K562 (cell line): ENCODE results near the gene MED16. TPM values are rescaled to one million over a fixed set of nuclear protein-coding genes. Genes with fewer than 3 reads are reported as not detected.

ENCODE experiments used
- ATAC-seq: fragments of 200-7000 bp; cut with Tn5 transposase; 3 replicates; pipeline ENCODE4 v1.9.1; 2020; ENCODE audit warnings: moderate library complexity
- BruUV-seq: library from RNA; stranded (reverse); fragments of 400-500 nt; replicated peaks from 2 replicates; lab custom pipeline; 2021; lab: Mats Ljungman, UMichigan
- CTCF ChIA-PET: fragments of 300-600 bp; formaldehyde crosslinking; extraction: SDS; loops from one replicate; lab custom pipeline; 2021; ENCODE audit warnings: low intra/inter-chr PET ratio; lab: Yijun Ruan, JAX
- POLR2A ChIA-PET: fragments of 300-600, 350-650 bp; sonication (Branson Sonifier 250); formaldehyde crosslinking; extraction: SDS; loops from one replicate; lab custom pipeline; 2021; ENCODE audit warnings: antibody characterized with exemption, inconsistent platforms; lab: Yijun Ruan, JAX
- DNase-seq, 4 experiments: peaks; one replicate each; pipeline versions ENCODE4 v3.0.0 to v3.0.0-alpha.2; 2011 to 2018; ENCODE audit warnings: low spot score in 3 of 4, mixed read lengths in 3 of 4; ENCODE audit errors: extremely low read depth in 1 of 4
- FAIRE-seq: peaks from 2 replicates; lab custom pipeline; 2011; peaks lifted over from hg19 to GRCh38; lab: Jason Lieb, UNC
- H2AFZ ChIP-seq: 2 replicates; pipeline ENCODE4 v1.6.0; 2011; ENCODE audit warnings: low read depth, low read length, control low read depth, inconsistent platforms
- H3K27ac ChIP-seq: fragments of 200-600 bp; 3 replicates; pipeline ENCODE4 v1.8.0; 2011; ENCODE audit warnings: low read depth, mild to moderate bottlenecking, control low read depth, inconsistent platforms, low read length, moderate library complexity, mixed read lengths; ENCODE audit errors: extremely low read depth
- H3K27me3 ChIP-seq, 2 experiments: fragments of 300-600 bp in 1 of 2; 2 replicates in 1 of 2; 3 replicates in 1 of 2; pipeline versions ENCODE4 v1.6.0 to v1.8.0; 2011; ENCODE audit warnings: inconsistent platforms in 2 of 2, low read length in 2 of 2, mild to moderate bottlenecking in 1 of 2, mixed read lengths in 1 of 2, moderate library complexity in 1 of 2; ENCODE audit not compliant: control insufficient read depth in 2 of 2, insufficient read depth in 2 of 2
- H3K36me3 ChIP-seq: fragments of 300-600 bp; 3 replicates; pipeline ENCODE4 v1.8.0; 2011; ENCODE audit warnings: mild to moderate bottlenecking, low read length, inconsistent platforms; ENCODE audit not compliant: control insufficient read depth, insufficient read depth
- H3K4me1 ChIP-seq, 2 experiments: fragments of 200-600 bp in 1 of 2; replicated peaks in 1 of 2; 2 replicates in 1 of 2; 3 replicates in 1 of 2; pipeline versions ENCODE4 v1.5.1 to v1.8.0; 2011; ENCODE audit warnings: inconsistent platforms in 2 of 2, low read length in 2 of 2, mild to moderate bottlenecking in 1 of 2, mixed read lengths in 1 of 2, moderate library complexity in 1 of 2; ENCODE audit not compliant: control insufficient read depth in 2 of 2, insufficient read depth in 2 of 2
- H3K4me2 ChIP-seq: 2 replicates; pipeline ENCODE4 v1.6.1; 2011; ENCODE audit warnings: low read length, control low read depth, inconsistent platforms, mixed read lengths; ENCODE audit not compliant: insufficient read depth
- H3K4me3 ChIP-seq: fragments of 200-600 bp; sonication (generic), shearing (Covaris generic); 2 replicates; pipeline ENCODE4 v1.5.1; 2016; ENCODE audit warnings: control low read depth, inconsistent platforms
- H3K79me2 ChIP-seq: fragments of 200-600 bp; 3 replicates; pipeline ENCODE4 v1.8.0; 2011; ENCODE audit warnings: low read length, inconsistent platforms; ENCODE audit not compliant: control insufficient read depth, insufficient read depth
- H3K9ac ChIP-seq, 2 experiments: 2 replicates each; pipeline versions ENCODE4 v1.6.0 to v1.6.1; 2011; ENCODE audit warnings: low read depth in 2 of 2, low read length in 2 of 2, control low read depth in 1 of 2, inconsistent platforms in 1 of 2, mild to moderate bottlenecking in 1 of 2, mixed read lengths in 1 of 2; ENCODE audit not compliant: insufficient read depth in 1 of 2
- H3K9me1 ChIP-seq: one replicate; pipeline ENCODE4 v1.6.0; 2011; ENCODE audit warnings: inconsistent platforms, mild to moderate bottlenecking, low read length, moderate library complexity; ENCODE audit not compliant: control insufficient read depth, insufficient read depth
- H3K9me3 ChIP-seq: replicated peaks from 2 replicates; pipeline ENCODE4 v1.5.1; 2011; ENCODE audit warnings: low read depth, low read length, inconsistent platforms; ENCODE audit not compliant: control insufficient read depth, insufficient read depth
- H4K20me1 ChIP-seq: replicated peaks from 2 replicates; pipeline ENCODE4 v1.6.1; 2011; ENCODE audit warnings: low read length, inconsistent platforms, mixed read lengths; ENCODE audit not compliant: control insufficient read depth, insufficient read depth
- ATF1 ChIP-seq, 2 experiments: fragments of 450-650 bp in 1 of 2; IDR thresholded peaks; 2 replicates each; pipeline ENCODE4 v1.6.1; 2016; ENCODE audit warnings: missing compliant biosample characterization in 1 of 2, missing genetic modification characterization in 1 of 2
- BCLAF1 ChIP-seq, 2 experiments: fragments of 450-650 bp in 1 of 2; IDR thresholded peaks; 2 replicates each; pipeline ENCODE4 v1.6.1; 2011 to 2017; ENCODE audit warnings: low read depth in 2 of 2, antibody characterized with exemption in 1 of 2, borderline replicate concordance in 1 of 2, low read length in 1 of 2, mild to moderate bottlenecking in 1 of 2, mixed read lengths in 1 of 2; ENCODE audit not compliant: control insufficient read depth in 1 of 2
- ERF ChIP-seq: fragments of 450-650 bp; formaldehyde crosslinking; IDR thresholded peaks from 2 replicates; pipeline ENCODE4 v1.4.0; 2020; ENCODE audit warnings: mild to moderate bottlenecking, mixed read lengths
- HMG20B ChIP-seq: fragments of 250-450 bp; sonication (Bioruptor Pico); IDR thresholded peaks from 2 replicates; pipeline ENCODE4 v1.5.0; 2021; ENCODE audit warnings: mild to moderate bottlenecking
- MCM5 ChIP-seq: fragments of 450-650 bp; IDR thresholded peaks from 2 replicates; pipeline ENCODE4 v1.6.1; 2016; ENCODE audit warnings: low read depth
- POLR2AphosphoS5 ChIP-seq: IDR thresholded peaks from 2 replicates; pipeline ENCODE4 v1.6.1; 2011; ENCODE audit warnings: mild to moderate bottlenecking, low read depth, low read length, moderate library complexity; ENCODE audit not compliant: control insufficient read depth, insufficient read depth
- POLR2G ChIP-seq: fragments of 200-400 bp; formaldehyde crosslinking; IDR thresholded peaks from 2 replicates; pipeline ENCODE4 v1.6.1; 2017; ENCODE audit warnings: low read depth, mild to moderate bottlenecking, antibody characterized with exemption, low read length, moderate library complexity
- PRMT5 ChIP-seq: sonication (generic); formaldehyde crosslinking; IDR thresholded peaks from 2 replicates; pipeline ENCODE4 v1.5.0; 2020; ENCODE audit warnings: missing genetic modification reagents
- RBFOX2 ChIP-seq: fragments of 200-400 bp; formaldehyde crosslinking; IDR thresholded peaks from 2 replicates; pipeline ENCODE4 v1.6.1; 2017; ENCODE audit warnings: low read depth, mild to moderate bottlenecking, low read length, moderate library complexity
- SOX6 ChIP-seq: fragments of 450-650 bp; IDR thresholded peaks from 2 replicates; pipeline ENCODE4 v1.6.1; 2014; ENCODE audit warnings: mild to moderate bottlenecking
- TCF3 ChIP-seq: sonication (generic); formaldehyde crosslinking; IDR thresholded peaks from 2 replicates; pipeline ENCODE4 v1.4.0; 2020; ENCODE audit warnings: mild to moderate bottlenecking, missing genetic modification reagents
- TEAD4 ChIP-seq, 2 experiments: sonication (generic) in 1 of 2; formaldehyde crosslinking in 1 of 2; IDR thresholded peaks; 2 replicates each; pipeline versions ENCODE4 v1.6.1 to v1.8.0; 2012 to 2022; ENCODE audit warnings: borderline replicate concordance in 1 of 2, inconsistent platforms in 1 of 2, low read length in 1 of 2, mild to moderate bottlenecking in 1 of 2, missing genetic modification reagents in 1 of 2
- ZBTB33 ChIP-seq: sonication (generic); formaldehyde crosslinking; IDR thresholded peaks from 2 replicates; pipeline ENCODE4 v1.8.1; 2023; ENCODE audit warnings: mild to moderate bottlenecking, missing genetic modification reagents
- ZNF311 ChIP-seq: fragments of 250-450 bp; sonication (Bioruptor Pico); IDR thresholded peaks from 2 replicates; pipeline ENCODE4 v1.4.0; 2020; ENCODE audit warnings: mild to moderate bottlenecking, moderate library complexity
- WGBS: fragments of 100-300 bp; shearing (Covaris generic); methylation state at CpG from one replicate; pipeline ENCODE4 v1.1.6; 2016; ENCODE audit warnings: low coverage, mixed read lengths; ENCODE audit not compliant: insufficient coverage; ENCODE audit errors: missing lambda C conversion rate; 5-methylcytosine and 5-hydroxymethylcytosine counted together
- in situ Hi-C: fragments of 300-500 bp; cut with MboI; formaldehyde crosslinking; loops from 4 replicates; pipeline ENCODE4 v1.15.0; 2018; ENCODE audit warnings: inconsistent platforms, mixed read lengths
- intact Hi-C: fragments of 100-400 bp; cut with micrococcal nuclease; formaldehyde crosslinking; loops from 2 replicates; pipeline ENCODE4 v1.14.2; 2022
- polyA plus RNA-seq, 8 experiments: library from polyadenylated mRNA; depleted of rRNA in 4 of 8; stranded (reverse) in 5 of 8; unstranded in 3 of 8; fragments of >200 nt; fragmentation: Nextera tagmentation in 2 of 8; fragmentation: Illumina TruSeq in 1 of 8; extraction: Ambion mirVana in 2 of 8; extraction: Trizol in 1 of 8; gene quantifications; 2 replicates each; pipeline versions ENCODE4 v1.2.1 to v1.2.3, GENCODE V29; 2011 to 2014; ENCODE audit warnings: inconsistent platforms in 1 of 8, missing spikeins in 1 of 8
- total RNA-seq, 7 experiments: library from RNA; depleted of rRNA in 6 of 7; stranded (reverse); fragments of >200 nt in 6 of 7; fragmentation: Illumina TruSeq in 2 of 7; extraction: Trizol in 2 of 7; gene quantifications; 2 replicates each; pipeline versions ENCODE4 v1.2.1 to v1.2.3, GENCODE V29; 2011 to 2021; ENCODE audit warnings: low replicate concordance in 1 of 7

The MED16 gene
- total and polyA plus RNA-seq, 9 of the 15 experiments (the other 6 are each of a cell fraction or from before 2014, with no cell fraction given) = 0.89 to 59.9 (median 8.6) TPM

DNA sequence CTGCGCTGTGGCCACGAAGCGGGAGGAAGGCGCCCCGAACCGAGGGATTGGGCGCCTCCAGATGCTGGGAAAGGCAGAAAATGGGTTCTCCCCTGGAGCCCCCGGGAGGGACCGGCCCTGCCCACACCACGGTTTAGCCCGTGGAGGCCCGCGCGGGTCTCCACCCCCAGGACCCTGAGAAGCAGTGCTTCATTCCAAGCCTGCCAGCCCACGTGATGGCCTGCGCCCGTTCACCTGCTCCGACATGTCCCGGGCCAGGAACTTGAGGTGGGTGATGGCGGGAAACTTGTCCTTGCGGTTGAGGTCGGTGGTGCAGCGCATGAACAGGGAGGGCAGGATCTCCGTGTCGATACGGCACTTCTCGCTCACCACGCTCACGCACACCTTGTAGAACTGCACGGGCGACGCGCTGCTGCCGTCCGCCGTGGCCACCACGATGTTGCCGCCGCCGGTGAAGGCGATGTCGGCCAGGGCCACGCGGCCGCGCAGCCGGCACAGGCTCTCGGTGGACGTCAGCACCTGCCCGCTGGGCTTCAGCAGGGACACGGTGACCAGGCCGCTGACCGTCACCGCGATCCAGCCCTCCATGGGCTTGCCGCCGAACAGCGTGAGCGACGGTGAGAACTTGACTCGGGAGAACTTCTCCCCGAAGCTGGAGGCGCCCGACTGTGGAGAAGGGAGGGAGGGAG, 7.3 kb downstream of the MED16 start (continued):
- TF ChIP-seq ZBTB33 (peak; percentile 79), ZNF311 (CRISPR knock-in tag) (no peak)

- no peak overlapping the region; a peak in 1 of 4 replicates for H3K9ac ChIP-seq
- BruUV-seq = no TSS peak
- no peak for DNase-seq
- peaks cover 5 to 67% of the 10 kb centered on the region in 2 experiments; a peak in 4 of 5 replicates for H3K4me1 ChIP-seq
- no peaks in the 10 kb centered on the region for H3K27me3 ChIP-seq
- WGBS = 96% methylated on average over 34 of the region's 51 CpGs
- H3K27ac ChIP-seq = no peak overlapping the region
- peaks cover 81% of the 10 kb centered on the region for H3K36me3 ChIP-seq
- no peaks in the 10 kb centered on the region; the same call in none of the 2 replicates for H4K20me1 ChIP-seq
- ChIA-PET POLR2A (no interaction called here), CTCF (no interaction called here)
- H3K4me3 ChIP-seq = no peak overlapping the region
- H3K79me2 ChIP-seq = peaks cover 15% of the 10 kb centered on the region
- in situ Hi-C loops (no loop called here), intact Hi-C loops (no loop called here)
- FAIRE-seq = no peak
- no peak for ATAC-seq
- no peak overlapping the region for H3K4me2 ChIP-seq
- no peak overlapping the region for H2AFZ ChIP-seq
- no peaks in the 10 kb centered on the region for H3K9me3 ChIP-seq
- no peaks in the 10 kb centered on the region for H3K9me1 ChIP-seq
- no peak for TF ChIP-seq ATF1 (CRISPR knock-in tag; IDR thresholded peaks at IDR 0.05)
- no peak for TF ChIP-seq ATF1 (tag; IDR thresholded peaks at IDR 0.05)
- no peak for TF ChIP-seq HMG20B (CRISPR knock-in tag)
- no peak for TF ChIP-seq SOX6
- TF ChIP-seq TCF3 (CRISPR knock-in tag) = no peak
- TF ChIP-seq RBFOX2 = peak; percentile 47; the same call in 1 of the 2 replicates
- TF ChIP-seq MCM5 = no peak
- TF ChIP-seq TEAD4 (IDR thresholded peaks at IDR 0.05; ENCODE audit: low read length) = no peak
- TF ChIP-seq TEAD4 (CRISPR knock-in tag; IDR thresholded peaks at IDR 0.05; ENCODE audit: borderline replicate concordance) = no peak
- TF ChIP-seq BCLAF1 (IDR thresholded peaks at IDR 0.05; ENCODE audit: borderline replicate concordance in 1 of 2, control insufficient read depth in 1 of 2, low read depth in 2 of 2, low read length in 1 of 2) = no peak
- TF ChIP-seq ERF (CRISPR knock-in tag) = no peak
- TF ChIP-seq POLR2AphosphoS5 = no peak
- TF ChIP-seq PRMT5 (CRISPR knock-in tag) = no peak
- TF ChIP-seq POLR2G = peak; percentile 67
Observed at GRCh38 chr19:884420-885211, 8.4 kb downstream of the MED16 start.
